ENCODE measurements around the gene CNN2. TPM values are rescaled to one million over a fixed set of nuclear protein-coding genes. Genes with fewer than 3 reads are reported as not detected.

CNN2 gene
- total RNA-seq (10 to 100 TPM; 26.3 to 43.4 TPM), polyA plus RNA-seq (ENCODE audit: insufficient read length in 2 of 2) (10 to 100 TPM; 35.7 to 40.3 TPM)
- long read RNA-seq, donor 1, transcript CNN2-206 (1 exons, 2,266 nt): major isoform, 12 of 18 reads
- long read RNA-seq, donor 1, transcript CNN2-201 (7 exons, 2,179 nt): minor isoform, 6 of 18 reads
- long read RNA-seq, donor 1, partial matches to known transcripts: 0 of 18 reads
- long read RNA-seq, donor 1, other reads (novel, unspliced or antisense): 0 of 18 reads
- long read RNA-seq, donor 2, transcript CNN2-206 (1 exons, 2,266 nt): major isoform, 10 of 20 reads
- long read RNA-seq, donor 2, transcript CNN2-201 (7 exons, 2,179 nt): minor isoform, 9 of 20 reads
- long read RNA-seq, donor 2, partial matches to known transcripts: 0 of 20 reads
- long read RNA-seq, donor 2, other reads (novel, unspliced or antisense): 0 of 20 reads
- long read RNA-seq, donor 3, transcript CNN2-201 (7 exons, 2,179 nt): minor isoform, 7 of 17 reads
- long read RNA-seq, donor 3, transcript CNN2-206 (1 exons, 2,266 nt): major isoform, 10 of 17 reads
- long read RNA-seq, donor 3, partial matches to known transcripts: 0 of 17 reads
- long read RNA-seq, donor 3, other reads (novel, unspliced or antisense): 0 of 17 reads
- long read RNA-seq, donor 4, transcript CNN2-206 (1 exons, 2,266 nt): major isoform, 84 of 112 reads
- long read RNA-seq, donor 4, transcript CNN2-201 (7 exons, 2,179 nt): minor isoform, 28 of 112 reads
- long read RNA-seq, donor 4, partial matches to known transcripts: 0 of 112 reads
- long read RNA-seq, donor 4, other reads (novel, unspliced or antisense): 0 of 112 reads

- H3K36me3 ChIP-seq (ENCODE audit: control insufficient read depth, insufficient read depth, low read length): peaks cover 3% of the 10 kb centered on the region
- 2% methylated on average over 60 of the region's 63 CpGs for WGBS (ENCODE audit: insufficient coverage)
- H3K4me3 ChIP-seq (ENCODE audit: low read depth, low read length): peak within 1 kb of the TSS; percentile 59
- peaks cover 22% of the 10 kb centered on the region for H3K27me3 ChIP-seq (ENCODE audit: control insufficient read depth, insufficient read depth, low read length)
- peaks cover 36% of the 10 kb centered on the region for H3K4me1 ChIP-seq (ENCODE audit: control insufficient read depth, insufficient read depth, low read length)
- H3K9me3 ChIP-seq (ENCODE audit: control insufficient read depth, insufficient read depth, low read length): no peaks in the 10 kb centered on the region
- DNase-seq (ENCODE audit: low read depth in 4 of 6, low spot score in 6 of 6): peak in 2 of 6 donors; percentile 67 to 82
- peak within 1 kb of the TSS; percentile 69 for H3K27ac ChIP-seq (ENCODE audit: low read depth, low read length)
These were observed at the start of gene CNN2 for GRCh38 chr19:1025960-1026782. Gene CNN2, plus strand, starts transcription at chr19:1026608. Its CDS starts 54 bp downstream, at chr19:1026662.

- H3K4me3 ChIP-seq (ENCODE audit: low read depth, low read length): no peak overlapping the region
- H3K9me3 ChIP-seq (ENCODE audit: control insufficient read depth, insufficient read depth, low read length): no peaks in the 10 kb centered on the region
- H3K36me3 ChIP-seq (ENCODE audit: control insufficient read depth, insufficient read depth, low read length): peaks cover 40% of the 10 kb centered on the region
- DNase-seq (ENCODE audit: low read depth in 4 of 6, low spot score in 6 of 6): no peak
- 88% methylated on average over 19 of the region's 24 CpGs for WGBS (ENCODE audit: insufficient coverage)
- peaks cover 9% of the 10 kb centered on the region for H3K4me1 ChIP-seq (ENCODE audit: control insufficient read depth, insufficient read depth, low read length)
- H3K27ac ChIP-seq (ENCODE audit: low read depth, low read length): no peak overlapping the region
- no peaks in the 10 kb centered on the region for H3K27me3 ChIP-seq (ENCODE audit: control insufficient read depth, insufficient read depth, low read length)
These were observed 49.3 kb upstream of the CNN2 start for GRCh38 chr19:977058-977464.

- H3K4me1 ChIP-seq (ENCODE audit: control insufficient read depth, insufficient read depth, low read length): peaks cover 26% of the 10 kb centered on the region
- no peaks in the 10 kb centered on the region for H3K9me3 ChIP-seq (ENCODE audit: control insufficient read depth, insufficient read depth, low read length)
- H3K27ac ChIP-seq (ENCODE audit: low read depth, low read length): no peak overlapping the region
- WGBS (ENCODE audit: insufficient coverage): 57% methylated on average over 12 of the region's 19 CpGs
- peaks cover 26% of the 10 kb centered on the region for H3K36me3 ChIP-seq (ENCODE audit: control insufficient read depth, insufficient read depth, low read length)
- no peak overlapping the region for H3K4me3 ChIP-seq (ENCODE audit: low read depth, low read length)
- no peaks in the 10 kb centered on the region for H3K27me3 ChIP-seq (ENCODE audit: control insufficient read depth, insufficient read depth, low read length)
- DNase-seq (ENCODE audit: low read depth in 4 of 6, low spot score in 6 of 6): no peak
These were observed 47.1 kb upstream of the CNN2 start for GRCh38 chr19:979318-979741.

GRCh38 chr19:980133-980998, 46.0 kb upstream of the CNN2 start:
- Histone ChIP-seq H3K9me3 (ENCODE audit: control insufficient read depth, insufficient read depth, low read length) (no peaks in the 10 kb centered on the region), H3K4me1 (ENCODE audit: control insufficient read depth, insufficient read depth, low read length) (peaks cover 34% of the 10 kb centered on the region), H3K27ac (ENCODE audit: low read depth, low read length) (no peak overlapping the region), H3K4me3 (ENCODE audit: low read depth, low read length) (no peak overlapping the region), H3K36me3 (ENCODE audit: control insufficient read depth, insufficient read depth, low read length) (peaks cover 21% of the 10 kb centered on the region), H3K27me3 (ENCODE audit: control insufficient read depth, insufficient read depth, low read length) (no peaks in the 10 kb centered on the region)
- WGBS (ENCODE audit: insufficient coverage): 21% methylated on average over 30 of the region's 32 CpGs
- no peak for DNase-seq (ENCODE audit: low read depth in 4 of 6, low spot score in 6 of 6)

GRCh38 chr19:982567-983170, 43.7 kb upstream of the CNN2 start:
- Histone ChIP-seq H3K36me3 (ENCODE audit: control insufficient read depth, insufficient read depth, low read length) (peaks cover 32% of the 10 kb centered on the region), H3K4me1 (ENCODE audit: control insufficient read depth, insufficient read depth, low read length) (peaks cover 34% of the 10 kb centered on the region), H3K9me3 (ENCODE audit: control insufficient read depth, insufficient read depth, low read length) (no peaks in the 10 kb centered on the region), H3K27me3 (ENCODE audit: control insufficient read depth, insufficient read depth, low read length) (no peaks in the 10 kb centered on the region), H3K27ac (ENCODE audit: low read depth, low read length) (no peak overlapping the region), H3K4me3 (ENCODE audit: low read depth, low read length) (peak overlapping the region; percentile 24)
- under 1% methylated on average over 43 of the region's 46 CpGs for WGBS (ENCODE audit: insufficient coverage)
- peak in 4 of 6 donors; percentile 40 to 82 (median 59) for DNase-seq (ENCODE audit: low read depth in 4 of 6, low spot score in 6 of 6)

GRCh38 chr19:984165-984967, 42.0 kb upstream of the CNN2 start, which contains the start of gene WDR18:
Gene WDR18, plus strand, starts transcription at chr19:984345. Its CDS starts 9 bp downstream, at chr19:984354.
- Histone ChIP-seq H3K36me3 (ENCODE audit: control insufficient read depth, insufficient read depth, low read length) (peaks cover 46% of the 10 kb centered on the region), H3K27ac (ENCODE audit: low read depth, low read length) (peak within 1 kb of the TSS; percentile 88), H3K4me1 (ENCODE audit: control insufficient read depth, insufficient read depth, low read length) (peaks cover 33% of the 10 kb centered on the region), H3K4me3 (ENCODE audit: low read depth, low read length) (peak within 1 kb of the TSS; percentile 99), H3K27me3 (ENCODE audit: control insufficient read depth, insufficient read depth, low read length) (no peaks in the 10 kb centered on the region), H3K9me3 (ENCODE audit: control insufficient read depth, insufficient read depth, low read length) (no peaks in the 10 kb centered on the region)
- WGBS (ENCODE audit: insufficient coverage): under 1% methylated on average over 78 of the region's 78 CpGs
- DNase-seq (ENCODE audit: low read depth in 4 of 6, low spot score in 6 of 6): peak; percentile 80 to 99 (median 92)

- H3K4me3 ChIP-seq (ENCODE audit: low read depth, low read length): no peak overlapping the region
- DNase-seq (ENCODE audit: low read depth in 4 of 6, low spot score in 6 of 6): no peak
- no peaks in the 10 kb centered on the region for H3K27me3 ChIP-seq (ENCODE audit: control insufficient read depth, insufficient read depth, low read length)
- H3K4me1 ChIP-seq (ENCODE audit: control insufficient read depth, insufficient read depth, low read length): peaks cover 26% of the 10 kb centered on the region
- H3K27ac ChIP-seq (ENCODE audit: low read depth, low read length): no peak overlapping the region
- H3K9me3 ChIP-seq (ENCODE audit: control insufficient read depth, insufficient read depth, low read length): no peaks in the 10 kb centered on the region
- 99% methylated on average over 10 of the region's 14 CpGs for WGBS (ENCODE audit: insufficient coverage)
- H3K36me3 ChIP-seq (ENCODE audit: control insufficient read depth, insufficient read depth, low read length): peaks cover 59% of the 10 kb centered on the region
These were observed 40.3 kb upstream of the CNN2 start for GRCh38 chr19:986083-986482.

GRCh38 chr19:988081-988480, 38.3 kb upstream of the CNN2 start:
- no peaks in the 10 kb centered on the region for H3K27me3 ChIP-seq (ENCODE audit: control insufficient read depth, insufficient read depth, low read length)
- H3K9me3 ChIP-seq (ENCODE audit: control insufficient read depth, insufficient read depth, low read length): no peaks in the 10 kb centered on the region
- H3K4me3 ChIP-seq (ENCODE audit: low read depth, low read length): no peak overlapping the region
- H3K4me1 ChIP-seq (ENCODE audit: control insufficient read depth, insufficient read depth, low read length): peaks cover 18% of the 10 kb centered on the region
- no peak for DNase-seq (ENCODE audit: low read depth in 4 of 6, low spot score in 6 of 6)
- peaks cover 76% of the 10 kb centered on the region for H3K36me3 ChIP-seq (ENCODE audit: control insufficient read depth, insufficient read depth, low read length)
- WGBS (ENCODE audit: insufficient coverage): 93% methylated on average over 14 of the region's 14 CpGs
- no peak overlapping the region for H3K27ac ChIP-seq (ENCODE audit: low read depth, low read length)
